Skin of body (tissue), 2 donors: ENCODE data around the gene PTPRK. TPM values are rescaled to one million over a fixed set of nuclear protein-coding genes. Genes with fewer than 3 reads are reported as not detected.

Experiments used
- DNase-seq: peaks from one replicate; lab custom pipeline; 2025; lab: John Stamatoyannopoulos, UW
- total RNA-seq: library from RNA; depleted of rRNA; stranded (reverse); fragments of >200 nt; gene quantifications from one replicate; pipeline ENCODE4 v1.2.3, GENCODE V29; 2014

Gene PTPRK
- total RNA-seq, 1 donor from 2014 or later: 56.9 TPM

DNA sequence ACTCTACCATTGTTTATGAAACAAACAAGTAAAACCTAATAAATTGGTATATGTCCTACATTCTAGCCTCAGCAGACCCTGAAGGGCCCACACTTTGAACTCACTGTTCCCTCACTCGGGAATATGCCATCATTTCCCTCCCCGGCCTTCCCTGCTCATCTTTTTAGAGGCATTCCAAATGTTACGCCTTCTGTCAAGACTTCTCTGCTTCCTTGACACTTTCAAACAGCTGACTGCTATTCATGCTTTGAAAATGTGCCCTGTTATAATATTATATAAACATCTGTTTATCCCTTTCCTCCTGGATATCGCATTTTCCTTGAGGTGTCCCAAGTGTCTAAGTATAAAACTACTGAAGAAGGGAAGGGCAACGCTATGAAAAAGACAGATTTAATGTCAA lies 370.0 kb downstream of the PTPRK start:
- no peak for DNase-seq

DNA sequence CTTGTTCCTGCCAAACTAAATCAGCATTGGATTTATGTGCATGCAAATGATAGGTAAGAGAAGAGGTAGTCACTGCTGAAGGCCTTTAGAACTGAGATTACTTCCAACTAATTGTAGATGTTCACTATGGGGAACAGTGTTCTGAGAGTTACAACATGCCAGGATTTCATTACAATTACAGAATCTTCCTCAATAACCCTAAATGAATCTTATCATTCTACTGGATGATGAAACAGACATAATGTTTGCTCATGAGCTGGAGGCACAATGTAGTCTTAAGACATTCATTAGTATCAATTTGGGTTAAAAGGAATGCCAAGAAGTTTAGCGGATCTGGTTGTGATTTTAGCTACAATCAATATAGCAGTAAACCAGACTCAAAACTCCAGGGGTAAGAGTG lies 370.6 kb downstream of the PTPRK start:
- no peak for DNase-seq

DNA sequence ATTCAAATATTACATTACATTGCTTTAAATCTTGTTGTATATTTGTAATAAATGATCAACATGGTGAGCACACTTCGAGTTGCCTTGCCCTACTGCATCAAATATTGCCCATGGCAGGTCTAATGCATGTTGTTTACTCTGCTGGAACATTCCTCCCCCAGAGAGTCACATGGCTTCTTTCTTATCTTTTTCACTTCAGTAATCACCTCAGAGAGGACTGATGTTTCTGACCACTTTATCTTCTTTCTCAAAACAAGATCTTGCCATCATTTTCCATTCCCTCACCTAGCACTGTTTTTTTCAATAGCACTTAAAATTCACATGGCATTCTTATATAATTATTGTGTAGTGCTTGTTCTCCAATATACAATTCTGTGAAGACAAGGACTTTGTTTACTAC lies 376.1 kb downstream of the PTPRK start:
- DNase-seq: no peak

DNA sequence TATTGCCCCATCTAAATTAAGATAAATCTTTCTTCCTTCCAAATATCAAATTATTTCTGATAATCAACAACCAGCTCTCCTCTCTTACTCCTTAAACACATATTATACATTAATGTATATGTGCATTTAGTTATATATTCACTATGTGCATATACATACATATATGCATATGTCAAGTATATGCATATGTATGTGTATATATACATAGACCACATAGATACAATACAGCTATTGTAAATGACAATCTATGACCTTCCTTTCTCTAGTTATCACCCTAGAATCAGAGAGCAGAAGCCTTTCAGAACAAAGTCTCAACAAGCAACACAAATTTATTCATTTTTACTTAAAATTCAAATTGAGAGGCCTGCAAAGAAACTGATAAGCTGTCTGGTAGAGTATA lies 378.5 kb downstream of the PTPRK start:
- no peak for DNase-seq

DNA sequence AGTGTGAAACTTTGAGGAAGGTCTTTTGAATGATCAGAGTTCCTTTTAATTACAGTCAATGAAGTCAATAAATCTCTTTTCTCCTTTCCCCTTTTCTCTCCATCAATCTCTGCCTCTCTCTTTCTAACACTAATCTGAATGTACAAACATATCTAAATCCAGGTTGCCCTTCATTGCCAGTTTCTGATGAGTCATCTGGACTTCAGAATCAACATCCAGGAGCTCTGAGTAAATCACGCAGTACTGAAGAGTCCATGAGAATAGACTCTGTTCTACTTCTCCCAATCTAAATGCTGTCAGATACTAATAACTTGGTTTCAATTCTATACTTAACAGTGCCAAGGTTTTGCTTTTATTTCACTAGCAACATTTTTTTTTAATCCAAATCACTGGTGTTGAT lies 380.9 kb downstream of the PTPRK start:
- no peak for DNase-seq

DNA sequence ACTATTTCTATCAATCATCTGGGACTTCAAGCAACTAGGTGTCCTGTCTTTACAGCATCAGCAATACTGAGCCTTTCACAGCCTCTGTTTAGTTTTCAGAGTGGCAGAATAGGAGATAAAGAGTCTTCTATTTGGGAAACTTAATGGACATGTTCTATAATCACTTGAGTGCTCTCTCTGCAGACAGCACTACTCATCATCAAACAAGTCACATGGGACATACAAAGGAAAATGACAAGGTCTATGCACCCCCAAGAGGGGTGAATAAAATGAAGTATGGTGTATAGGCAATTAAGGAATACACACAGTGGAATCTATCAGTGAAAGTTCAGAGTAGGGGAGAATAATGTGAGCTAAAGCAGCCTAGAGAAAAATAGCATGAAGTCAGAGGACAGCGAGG lies 381.7 kb downstream of the PTPRK start:
- DNase-seq: no peak

DNA sequence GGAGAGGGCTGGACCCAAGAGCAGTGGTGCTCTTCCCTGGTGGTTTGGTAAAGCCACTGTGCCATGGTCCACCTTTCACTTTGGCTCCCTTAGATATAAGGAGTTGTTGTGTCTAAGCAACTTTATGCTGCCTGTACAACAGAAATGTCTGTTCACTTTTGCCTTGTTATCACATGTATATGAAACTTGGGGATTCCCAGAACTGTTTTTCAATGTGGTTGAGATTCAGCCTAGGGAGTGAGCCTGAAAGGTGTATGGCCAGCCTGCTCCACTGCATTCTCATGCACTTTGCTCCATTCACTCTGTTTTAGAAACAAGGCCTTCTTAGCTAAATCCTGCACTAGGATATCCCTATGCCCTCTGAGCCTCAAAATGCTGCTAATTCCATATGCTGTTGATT lies 385.1 kb downstream of the PTPRK start:
- DNase-seq: no peak

DNA sequence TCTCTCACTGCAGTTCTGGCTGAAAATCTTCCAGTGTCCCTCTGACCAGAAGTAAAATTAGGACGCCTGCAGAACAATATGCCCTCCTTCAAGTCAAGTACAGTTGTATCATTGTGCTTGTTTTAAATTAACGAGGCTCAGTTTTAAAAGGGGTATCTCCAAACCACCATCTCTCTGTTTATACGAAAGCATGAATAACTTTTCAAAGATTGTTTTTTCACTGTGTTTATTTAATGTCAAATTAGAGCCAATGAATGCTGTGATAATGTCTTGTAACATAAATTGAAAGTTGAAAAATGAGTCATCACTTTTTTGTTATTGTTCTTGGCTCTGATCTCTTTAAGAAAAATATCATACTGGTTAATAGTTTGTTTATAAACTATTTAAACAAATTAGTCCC lies 388.8 kb downstream of the PTPRK start:
- DNase-seq: no peak

DNA sequence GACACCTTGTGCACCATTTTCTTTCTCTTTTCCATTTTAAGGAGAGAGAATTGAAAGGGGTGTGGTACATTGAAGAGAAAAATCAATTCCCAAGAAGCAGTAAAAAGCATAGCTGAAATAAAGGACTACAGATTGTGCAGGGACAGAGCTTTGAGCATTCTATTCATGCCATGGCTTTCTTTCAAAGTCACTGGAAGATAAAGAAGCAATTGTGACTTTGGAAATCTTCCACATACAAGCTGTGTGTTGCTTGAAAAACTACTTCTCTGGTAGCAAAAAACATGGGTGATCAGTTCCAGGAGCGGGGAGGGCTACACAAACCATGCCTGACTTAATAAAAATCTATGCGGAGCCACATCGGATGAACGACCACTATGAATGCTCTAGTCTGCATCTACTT lies 389.4 kb downstream of the PTPRK start:
- DNase-seq: no peak

DNA sequence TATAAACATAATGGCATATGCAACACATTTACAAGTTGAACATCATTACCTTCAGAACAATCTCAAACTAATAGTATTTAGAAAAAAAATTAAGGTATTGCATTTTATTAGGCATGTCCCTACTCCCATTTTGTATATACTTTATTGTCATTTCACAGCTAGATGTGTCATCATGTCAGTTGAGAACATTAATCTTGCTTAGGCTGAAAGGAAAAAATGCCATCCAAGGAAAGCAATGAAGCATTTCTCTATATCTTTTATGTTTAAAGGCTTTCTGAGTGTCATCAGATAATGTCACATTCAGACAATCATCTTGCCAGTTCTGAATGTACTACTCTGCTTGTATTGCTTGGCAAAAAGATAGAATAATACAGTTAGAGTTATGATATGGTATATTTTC lies 390.7 kb downstream of the PTPRK start:
- DNase-seq: no peak

DNA sequence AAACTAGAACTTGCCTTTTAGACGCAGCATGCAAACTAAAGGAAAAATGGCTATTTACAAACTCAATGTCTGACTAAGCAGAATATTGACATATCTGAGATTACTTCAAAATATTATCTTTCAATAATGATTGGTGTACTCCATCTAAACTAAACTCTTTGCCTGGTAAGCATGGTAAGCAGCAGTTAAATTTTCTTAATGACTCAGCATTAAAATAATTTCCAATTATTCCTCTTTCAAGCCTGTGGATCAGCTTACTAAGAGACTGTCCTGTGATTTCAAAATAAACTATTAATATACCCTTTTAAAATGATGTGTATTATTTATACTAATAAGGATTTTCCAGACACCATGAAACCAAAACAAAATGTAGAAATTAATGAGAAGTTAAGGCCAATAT lies 392.7 kb downstream of the PTPRK start:
- no peak for DNase-seq

DNA sequence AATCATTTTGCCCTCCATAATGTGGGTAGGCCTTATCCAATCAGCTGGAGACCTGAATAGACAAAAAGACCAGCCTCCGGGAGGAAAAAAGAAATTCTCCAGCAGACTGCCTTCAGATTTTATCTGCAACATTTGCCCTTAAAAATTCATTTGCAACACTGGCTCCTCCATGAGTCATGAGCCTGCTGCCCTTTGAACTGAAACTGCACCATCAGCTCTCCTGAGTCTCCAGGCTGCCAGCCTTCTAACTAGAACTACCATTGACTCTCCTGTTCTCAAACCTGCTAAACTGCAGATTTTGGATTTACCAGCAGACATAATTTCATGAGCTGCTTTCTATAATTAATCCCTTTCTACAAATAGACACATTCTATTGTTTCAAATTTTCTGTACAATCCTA lies 395.7 kb downstream of the PTPRK start:
- no peak for DNase-seq

DNA sequence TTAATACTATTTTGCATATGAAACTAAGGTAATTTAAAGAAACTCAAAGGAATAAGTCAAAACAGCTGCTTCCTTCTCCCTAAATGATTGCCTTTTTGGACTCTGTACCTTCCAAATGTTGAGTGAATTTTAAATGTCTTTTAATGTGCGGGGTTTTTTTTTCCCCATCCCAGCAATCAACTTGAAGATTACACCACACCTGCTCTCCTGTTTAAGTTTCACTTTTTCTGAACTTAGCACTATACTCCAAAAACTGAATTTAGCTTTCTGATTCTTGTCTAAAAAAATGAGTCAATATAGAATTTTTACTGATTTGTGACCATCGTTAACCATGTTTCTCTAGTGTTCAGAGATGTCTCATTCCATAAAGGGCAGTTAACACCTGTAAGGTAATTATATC lies 398.8 kb downstream of the PTPRK start:
- DNase-seq: no peak

DNA sequence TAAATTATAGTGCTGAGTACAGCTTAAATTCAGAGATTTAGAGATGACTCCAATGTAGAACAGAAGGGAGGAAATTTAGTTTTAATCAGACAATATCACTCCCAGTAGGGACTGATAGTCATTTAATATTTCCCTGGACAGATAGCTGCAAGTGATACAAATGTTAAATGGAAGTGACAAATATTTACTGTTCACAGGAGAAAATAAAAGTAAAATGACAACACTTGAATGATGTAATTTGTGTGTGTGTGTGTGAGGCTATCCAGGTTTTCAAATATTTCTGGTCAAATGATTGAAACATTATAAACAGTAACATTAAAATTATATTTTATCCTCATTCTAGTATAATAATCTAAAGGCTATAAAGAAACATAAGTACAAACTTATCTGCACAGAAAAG lies 399.2 kb downstream of the PTPRK start:
- no peak for DNase-seq

DNA sequence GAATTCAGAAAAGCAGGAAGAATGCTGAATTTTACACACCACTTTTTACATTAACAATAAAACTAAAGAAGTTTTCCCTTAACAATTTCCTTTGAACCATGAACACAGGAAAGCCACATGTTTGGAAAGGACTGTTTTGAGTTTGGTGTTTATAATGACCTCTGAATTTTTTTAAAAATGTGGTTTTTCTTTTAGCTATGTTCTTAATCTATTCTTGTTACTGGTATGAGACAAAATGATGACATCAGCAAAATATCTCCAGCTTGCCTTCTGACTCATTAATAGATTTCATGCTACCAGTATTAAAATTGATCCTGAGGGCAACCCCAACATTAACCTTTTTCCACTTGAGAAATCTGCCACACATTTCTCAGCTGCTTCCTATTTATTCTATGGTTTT lies 402.0 kb downstream of the PTPRK start:
- no peak for DNase-seq

DNA sequence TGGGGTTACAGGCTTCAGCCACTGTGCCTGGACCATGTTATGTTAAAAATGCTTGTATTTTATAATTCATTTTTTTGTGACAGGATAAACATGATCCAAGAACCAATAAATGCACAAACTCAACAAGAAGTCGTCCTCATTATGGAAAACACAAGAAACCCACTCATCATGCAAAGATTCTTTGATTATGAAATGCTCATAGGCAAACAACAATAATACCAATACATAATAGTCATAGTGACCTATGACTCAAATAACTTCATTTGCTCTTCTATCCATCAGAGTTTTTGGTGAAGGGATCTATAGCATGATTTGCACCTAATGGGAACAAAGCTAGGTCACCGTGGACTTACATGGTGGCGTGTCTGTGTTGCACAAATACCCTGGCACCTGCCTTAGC lies 402.5 kb downstream of the PTPRK start:
- no peak for DNase-seq

DNA sequence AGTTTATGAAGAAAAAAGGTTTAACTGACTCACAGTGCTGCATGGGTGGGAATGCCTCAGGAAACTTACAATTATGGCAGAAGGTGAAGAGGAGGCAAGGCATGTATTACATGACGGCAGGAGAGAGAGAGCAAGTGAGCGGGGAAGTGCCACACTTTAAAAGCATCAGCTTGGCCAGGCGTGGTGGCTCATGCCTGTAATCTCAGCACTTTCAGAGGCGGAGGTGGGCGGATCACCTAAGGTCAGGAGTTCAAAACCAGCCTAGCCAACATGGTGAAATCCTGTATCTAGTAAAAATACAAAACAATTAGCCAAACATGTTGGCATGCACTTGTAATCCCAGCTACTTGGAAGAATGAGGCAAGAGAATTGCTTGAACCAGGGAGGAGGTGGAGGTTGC lies 406.2 kb downstream of the PTPRK start:
- DNase-seq: no peak

DNA sequence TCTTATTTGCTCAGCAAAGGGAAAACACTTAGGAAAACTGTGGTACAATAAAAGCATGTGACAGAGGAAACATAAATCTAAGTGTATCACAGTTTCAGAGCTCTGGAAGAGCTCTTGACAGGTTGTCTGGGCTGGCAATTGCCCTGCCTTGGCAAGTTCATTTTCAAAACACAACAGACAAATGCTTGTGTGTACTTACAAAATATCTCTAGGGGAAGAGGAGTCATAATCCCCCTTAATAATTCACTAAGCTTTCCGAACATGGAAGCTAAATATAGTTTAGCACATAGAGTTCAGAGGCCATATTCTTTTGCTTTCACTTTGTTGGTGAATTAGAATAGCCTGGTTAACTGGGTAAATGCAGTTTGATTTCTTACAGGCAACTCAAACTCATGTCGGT lies 407.9 kb downstream of the PTPRK start:
- no peak for DNase-seq

DNA sequence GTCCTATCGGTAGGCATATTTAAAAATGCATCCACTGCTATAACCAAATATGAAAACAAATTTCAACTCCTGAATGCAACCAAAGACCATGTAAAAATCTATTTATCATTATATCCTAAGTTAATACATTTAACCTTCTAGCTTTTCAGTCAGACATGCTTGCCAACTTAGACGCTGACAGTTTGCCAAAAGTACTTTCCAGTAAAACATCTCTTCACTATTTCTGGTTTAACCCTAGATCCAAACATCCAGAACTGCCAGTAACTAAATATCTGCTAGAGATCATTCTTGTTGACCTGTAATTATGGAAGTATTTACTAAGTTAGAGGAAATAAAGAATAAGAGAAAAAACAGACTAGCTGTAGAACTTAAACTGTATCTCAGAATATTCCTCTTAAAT lies 409.3 kb downstream of the PTPRK start:
- DNase-seq: no peak

DNA sequence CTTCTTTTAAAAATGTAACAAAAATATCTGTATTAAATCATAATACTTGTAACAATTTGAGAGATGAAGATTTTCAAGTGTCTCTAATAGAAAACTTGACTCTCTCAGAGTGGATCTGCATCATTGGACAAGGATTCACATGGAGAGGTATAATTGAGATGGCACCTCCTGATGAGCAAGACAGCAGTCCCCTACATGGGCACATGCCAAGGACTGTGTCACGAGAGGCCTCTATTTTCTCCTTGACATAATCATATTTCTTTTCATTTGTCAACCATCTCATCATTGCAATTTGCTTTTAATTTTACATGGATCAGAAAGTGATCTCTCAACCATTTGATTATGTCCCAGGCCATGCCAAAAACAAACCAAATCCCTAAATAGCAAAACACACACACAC lies 412.7 kb downstream of the PTPRK start:
- DNase-seq: no peak

DNA sequence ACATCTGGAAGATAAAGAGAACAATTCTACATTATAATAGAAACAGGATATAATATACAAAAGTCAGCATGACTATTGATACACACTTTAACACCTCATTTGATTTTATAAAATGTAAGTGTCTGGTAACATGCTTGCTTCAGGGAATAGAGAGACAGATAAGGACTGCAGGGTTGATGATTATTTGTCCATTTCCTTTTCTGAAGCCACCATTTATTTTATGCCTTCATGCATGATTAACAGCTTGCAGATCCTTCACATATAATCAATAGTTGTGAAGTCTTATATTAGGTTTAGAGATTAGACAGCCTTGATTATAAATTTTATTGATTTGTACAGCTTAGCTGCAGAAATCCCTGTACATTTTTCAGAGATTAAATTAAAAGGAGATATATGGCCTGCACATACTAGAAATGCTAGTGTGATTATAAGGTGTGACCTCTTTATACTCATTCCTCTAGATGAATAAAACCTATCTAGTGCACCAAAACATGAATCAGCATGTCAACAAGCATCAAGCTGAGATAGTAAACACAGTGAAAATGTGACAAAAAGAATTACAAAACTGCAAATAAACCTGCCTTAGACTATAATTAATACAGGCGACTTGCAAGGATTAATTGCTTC lies 420.7 kb downstream of the PTPRK start:
- DNase-seq: no peak

DNA sequence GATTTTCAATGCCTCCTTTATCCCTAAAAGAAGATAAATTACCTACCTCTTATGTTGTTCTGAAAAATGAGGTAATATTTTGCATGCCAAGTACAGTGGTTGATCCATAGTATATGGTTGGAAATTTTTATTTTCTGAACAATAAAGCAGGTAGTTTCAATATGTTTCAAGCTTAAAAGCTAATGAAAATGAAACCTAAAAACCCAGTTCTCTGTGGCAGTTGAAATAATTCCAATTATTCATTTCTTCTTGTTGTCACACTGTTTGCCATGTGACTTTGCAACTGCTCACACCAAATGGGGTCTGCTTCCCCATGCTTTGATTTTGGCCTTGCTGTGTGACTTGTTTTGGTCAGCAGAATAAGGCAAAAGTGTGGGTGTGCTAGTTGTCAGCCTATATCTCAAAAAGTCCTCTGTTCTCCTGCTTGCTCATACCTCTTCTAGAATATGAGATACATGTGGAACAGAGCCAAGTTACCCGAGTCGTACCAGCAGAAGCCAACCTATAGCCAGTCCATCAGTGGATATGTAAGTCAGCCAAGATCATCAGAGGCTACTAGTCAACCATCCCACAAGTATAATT lies 422.3 kb downstream of the PTPRK start:
- DNase-seq: no peak

DNA sequence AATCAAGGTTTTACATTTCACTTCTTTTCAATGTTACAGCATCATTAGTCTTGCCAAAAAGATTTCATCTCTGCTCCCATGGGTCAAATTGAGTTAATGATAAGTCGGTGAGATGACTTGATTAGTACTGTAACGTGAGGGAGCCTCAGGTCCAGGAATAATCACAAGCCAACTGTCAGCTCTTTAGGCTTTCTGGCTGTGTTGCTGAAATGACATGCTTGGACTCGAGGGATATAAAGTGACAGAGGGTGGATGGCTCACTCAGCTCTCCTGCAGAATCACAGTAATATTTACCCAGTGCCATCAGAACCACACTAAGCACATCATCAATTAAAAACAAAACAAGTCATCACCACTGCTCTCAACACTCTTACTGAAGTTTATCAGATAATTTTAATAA lies 423.4 kb downstream of the PTPRK start:
- DNase-seq: no peak

DNA sequence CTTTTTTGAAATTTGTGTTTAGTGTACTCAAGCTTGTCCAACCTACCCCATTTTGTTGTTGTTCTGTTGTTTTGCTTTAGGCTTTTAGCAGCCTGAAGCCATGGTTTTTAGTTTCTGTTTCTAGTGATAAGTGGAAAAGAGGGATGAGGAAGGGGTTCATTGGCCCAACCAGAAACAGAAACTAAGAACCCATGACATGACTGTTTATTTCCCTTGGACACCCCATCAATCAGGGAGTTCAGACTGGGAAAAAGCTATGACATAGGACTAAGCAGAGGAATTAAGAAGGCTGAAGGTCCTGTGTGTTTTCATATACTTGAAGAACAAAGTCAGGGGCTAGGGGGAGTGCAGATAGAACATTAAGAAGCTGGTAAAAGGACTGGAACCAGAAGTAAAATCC lies 425.0 kb downstream of the PTPRK start:
- DNase-seq: no peak
